Measurements from ENCODE around the gene PRDX4.

DNA sequence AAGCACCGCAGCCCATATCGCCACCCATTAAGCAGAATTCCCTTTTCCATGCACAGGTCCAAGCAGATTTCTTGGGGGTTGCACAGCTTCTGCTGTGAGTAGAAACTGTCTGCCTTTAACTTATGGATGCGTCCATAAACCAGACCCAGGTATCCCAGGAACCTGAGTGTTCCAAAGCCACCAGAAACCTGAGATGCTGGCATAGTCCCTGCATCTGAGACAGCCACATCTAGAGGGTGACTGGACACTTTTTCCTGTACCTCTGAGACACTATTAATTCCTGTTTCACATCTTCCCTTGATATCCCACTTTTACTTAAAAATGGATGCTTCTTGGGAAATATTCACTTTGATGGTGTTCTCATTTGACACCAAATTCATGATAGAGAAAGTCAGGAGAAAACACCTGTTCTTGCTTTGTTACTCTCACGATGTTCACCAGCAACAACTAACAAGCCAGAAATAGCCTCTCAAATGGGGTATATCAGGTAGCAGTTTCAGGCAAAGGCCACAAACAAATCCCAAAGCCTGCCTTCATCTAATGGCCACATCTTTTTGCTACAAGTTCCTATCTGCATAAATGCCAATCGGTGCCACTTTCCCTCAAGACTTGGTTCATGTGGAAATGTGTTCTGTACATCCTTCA, 45.5 kb upstream of the PRDX4 start:
- TF ChIP-seq, protein P1, sequence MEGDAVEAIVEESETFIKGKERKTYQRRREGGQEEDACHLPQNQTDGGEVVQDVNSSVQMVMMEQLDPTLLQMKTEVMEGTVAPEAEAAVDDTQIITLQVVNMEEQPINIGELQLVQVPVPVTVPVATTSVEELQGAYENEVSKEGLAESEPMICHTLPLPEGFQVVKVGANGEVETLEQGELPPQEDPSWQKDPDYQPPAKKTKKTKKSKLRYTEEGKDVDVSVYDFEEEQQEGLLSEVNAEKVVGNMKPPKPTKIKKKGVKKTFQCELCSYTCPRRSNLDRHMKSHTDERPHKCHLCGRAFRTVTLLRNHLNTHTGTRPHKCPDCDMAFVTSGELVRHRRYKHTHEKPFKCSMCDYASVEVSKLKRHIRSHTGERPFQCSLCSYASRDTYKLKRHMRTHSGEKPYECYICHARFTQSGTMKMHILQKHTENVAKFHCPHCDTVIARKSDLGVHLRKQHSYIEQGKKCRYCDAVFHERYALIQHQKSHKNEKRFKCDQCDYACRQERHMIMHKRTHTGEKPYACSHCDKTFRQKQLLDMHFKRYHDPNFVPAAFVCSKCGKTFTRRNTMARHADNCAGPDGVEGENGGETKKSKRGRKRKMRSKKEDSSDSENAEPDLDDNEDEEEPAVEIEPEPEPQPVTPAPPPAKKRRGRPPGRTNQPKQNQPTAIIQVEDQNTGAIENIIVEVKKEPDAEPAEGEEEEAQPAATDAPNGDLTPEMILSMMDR (conservative IDR thresholded peaks at IDR 0.05; ENCODE audit: low read depth, low read length), result no peak
- no peak for TF ChIP-seq EZH2 (IDR thresholded peaks at IDR 0.05; ENCODE audit: borderline replicate concordance, low read depth, low read length, poor library complexity, severe bottlenecking)
